HG02938 (cell line): ENCODE data around the gene ATG2B.

ENCODE experiments used
- ATAC-seq: cut with Tn5 transposase; IDR thresholded peaks from one replicate; pipeline ENCODE4 v1.9.1; 2021; ENCODE audit warnings: mild to moderate bottlenecking, moderate library complexity; ENCODE audit not compliant: unreplicated experiment

ATG2B gene

DNA sequence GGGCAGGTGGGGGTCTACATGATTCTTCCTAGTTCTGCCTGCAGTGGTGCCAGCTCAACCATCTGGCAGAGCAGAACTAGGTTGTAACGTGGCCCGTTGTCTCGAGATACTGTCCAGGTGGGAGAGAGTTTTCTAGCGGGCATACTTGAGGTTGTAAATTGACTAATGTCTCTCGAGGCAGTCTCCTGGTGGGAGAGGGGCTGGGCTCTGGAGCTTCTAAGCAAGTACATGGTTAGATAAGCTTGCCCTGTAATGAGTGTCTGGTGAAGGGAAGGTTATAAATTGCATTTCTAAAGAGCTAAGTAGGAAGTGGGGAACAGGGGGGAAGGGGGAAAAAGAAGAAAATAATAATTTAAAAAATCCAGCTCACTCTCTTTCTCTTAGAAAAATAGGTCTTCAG lies 89.0 kb downstream of the ATG2B start:
- ATAC-seq = no peak

DNA sequence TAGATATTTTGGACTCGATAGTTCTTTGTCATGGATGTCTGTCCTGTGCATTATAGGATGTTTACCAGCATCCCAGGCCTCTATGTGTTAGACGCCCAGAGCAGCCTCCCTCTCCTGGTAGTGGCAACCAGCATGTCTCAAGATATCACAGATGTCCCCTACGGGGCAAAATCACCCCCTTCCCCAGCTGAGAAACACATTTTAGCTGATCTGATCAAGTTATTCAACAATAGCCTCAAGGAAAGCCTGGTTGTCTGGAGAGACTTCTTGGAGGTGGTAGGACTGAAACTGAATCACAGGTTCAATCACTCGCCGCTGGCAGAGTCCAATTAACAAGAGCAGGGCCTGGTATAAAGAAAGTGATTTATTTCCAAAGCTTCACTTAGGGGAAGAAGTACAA lies 89.5 kb downstream of the ATG2B start:
- no peak for ATAC-seq

DNA sequence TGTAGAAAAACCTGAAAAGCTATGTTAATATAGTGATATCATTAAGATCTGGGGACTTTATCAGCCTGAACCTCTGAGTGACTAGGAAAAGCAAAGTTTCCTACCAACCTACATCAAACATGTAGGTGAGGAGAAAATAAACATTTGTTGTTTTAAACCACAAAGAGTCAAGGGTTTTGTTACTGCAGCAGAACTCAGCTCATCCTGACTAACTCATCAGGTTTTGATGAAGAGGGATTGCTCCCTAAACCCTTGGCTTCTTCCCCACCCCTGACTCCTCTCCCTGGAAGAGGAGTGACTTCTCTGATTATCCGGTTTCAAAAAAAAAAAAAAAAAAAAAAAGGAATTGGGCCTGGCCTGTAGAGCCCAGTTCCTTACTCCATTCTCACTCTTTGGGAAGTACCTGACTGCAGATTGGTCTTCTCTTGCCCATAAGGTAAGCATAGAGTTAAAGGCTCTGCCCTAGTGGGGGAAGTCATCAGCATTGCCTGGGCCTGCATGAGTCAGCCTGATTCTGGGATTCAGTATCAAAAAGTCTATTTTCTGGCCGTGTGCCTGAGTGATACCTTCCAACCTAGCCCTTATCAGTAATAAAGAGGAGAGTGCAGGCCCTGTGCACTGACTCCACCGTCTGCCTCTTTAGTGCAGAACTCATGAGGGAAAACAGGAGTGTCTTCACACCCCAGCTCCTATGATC lies 90.2 kb downstream of the ATG2B start:
- ATAC-seq = no peak

DNA sequence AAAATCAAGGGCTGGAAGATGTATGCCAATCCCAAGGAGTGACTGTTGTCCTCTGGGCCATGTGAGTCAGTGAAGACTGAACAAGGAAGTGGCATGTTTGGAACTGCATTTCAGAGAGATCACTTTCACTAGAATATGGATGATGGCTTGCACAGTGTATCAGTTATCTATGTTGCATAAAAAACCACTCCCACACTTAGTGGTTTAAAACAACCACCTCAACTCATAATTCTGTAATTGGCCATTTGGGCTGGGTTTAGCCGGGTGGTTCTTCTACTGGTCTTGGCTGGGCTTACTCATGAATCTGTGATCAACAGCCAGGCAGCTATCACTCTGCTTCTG lies 91.7 kb downstream of the ATG2B start:
- no peak for ATAC-seq

DNA sequence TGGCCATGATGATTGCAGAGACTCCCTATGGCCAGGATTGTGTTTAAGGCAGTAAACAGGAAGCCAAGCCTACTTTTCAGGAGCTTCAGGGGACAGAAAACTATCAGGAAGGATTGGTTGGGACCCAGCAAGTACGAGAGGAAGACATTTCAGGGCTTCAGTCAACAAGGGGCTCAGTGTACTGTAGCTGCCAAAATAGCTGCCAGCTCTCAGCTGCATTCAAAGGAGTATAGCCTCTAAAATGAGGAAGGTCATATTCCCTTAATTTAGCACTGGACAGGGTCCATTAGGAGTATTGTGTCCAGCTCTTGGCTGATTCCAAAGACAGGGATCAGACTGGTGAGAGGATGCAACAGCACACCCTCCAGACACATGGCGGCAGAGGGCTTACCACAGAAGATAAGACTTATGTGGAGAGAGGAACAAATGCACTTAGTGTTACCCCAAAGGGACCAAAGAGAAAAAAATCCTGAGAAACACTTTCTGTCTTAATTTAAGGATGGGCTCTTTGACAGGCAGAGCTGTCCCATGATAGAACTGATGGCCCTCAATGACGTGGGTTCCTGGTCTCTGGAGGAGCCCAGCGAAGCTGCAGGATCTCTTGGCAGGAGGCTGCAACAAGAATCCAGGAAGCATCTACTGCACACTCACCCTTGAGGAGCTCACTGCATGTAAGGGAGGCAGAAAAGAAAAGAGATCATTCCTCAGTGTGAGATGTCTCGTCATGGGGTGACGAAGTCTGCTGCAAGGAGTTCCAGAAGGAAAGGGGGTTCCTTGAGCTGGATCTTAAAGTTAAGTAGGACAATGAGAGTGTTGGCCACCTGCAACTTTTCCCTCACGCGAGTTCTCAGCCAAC lies 92.3 kb downstream of the ATG2B start:
- ATAC-seq = no peak

DNA sequence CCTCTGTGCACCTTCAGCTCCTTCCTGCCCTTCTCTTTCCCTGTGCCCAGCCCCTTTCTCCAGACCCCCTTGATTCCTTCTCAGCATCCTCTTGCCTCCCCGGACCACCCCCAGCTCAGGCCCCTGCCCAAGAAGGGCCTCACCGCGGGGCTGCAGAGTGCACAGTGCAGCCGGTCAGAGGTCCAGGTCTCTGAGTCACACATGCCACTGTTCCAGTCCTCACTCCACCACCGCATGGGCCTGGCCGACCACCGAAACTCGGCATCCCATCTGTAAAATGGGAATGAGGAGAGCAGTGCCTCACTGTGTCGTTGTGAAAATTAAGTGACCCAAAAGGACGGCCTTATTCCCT lies 93.8 kb downstream of the ATG2B start:
- ATAC-seq = no peak

DNA sequence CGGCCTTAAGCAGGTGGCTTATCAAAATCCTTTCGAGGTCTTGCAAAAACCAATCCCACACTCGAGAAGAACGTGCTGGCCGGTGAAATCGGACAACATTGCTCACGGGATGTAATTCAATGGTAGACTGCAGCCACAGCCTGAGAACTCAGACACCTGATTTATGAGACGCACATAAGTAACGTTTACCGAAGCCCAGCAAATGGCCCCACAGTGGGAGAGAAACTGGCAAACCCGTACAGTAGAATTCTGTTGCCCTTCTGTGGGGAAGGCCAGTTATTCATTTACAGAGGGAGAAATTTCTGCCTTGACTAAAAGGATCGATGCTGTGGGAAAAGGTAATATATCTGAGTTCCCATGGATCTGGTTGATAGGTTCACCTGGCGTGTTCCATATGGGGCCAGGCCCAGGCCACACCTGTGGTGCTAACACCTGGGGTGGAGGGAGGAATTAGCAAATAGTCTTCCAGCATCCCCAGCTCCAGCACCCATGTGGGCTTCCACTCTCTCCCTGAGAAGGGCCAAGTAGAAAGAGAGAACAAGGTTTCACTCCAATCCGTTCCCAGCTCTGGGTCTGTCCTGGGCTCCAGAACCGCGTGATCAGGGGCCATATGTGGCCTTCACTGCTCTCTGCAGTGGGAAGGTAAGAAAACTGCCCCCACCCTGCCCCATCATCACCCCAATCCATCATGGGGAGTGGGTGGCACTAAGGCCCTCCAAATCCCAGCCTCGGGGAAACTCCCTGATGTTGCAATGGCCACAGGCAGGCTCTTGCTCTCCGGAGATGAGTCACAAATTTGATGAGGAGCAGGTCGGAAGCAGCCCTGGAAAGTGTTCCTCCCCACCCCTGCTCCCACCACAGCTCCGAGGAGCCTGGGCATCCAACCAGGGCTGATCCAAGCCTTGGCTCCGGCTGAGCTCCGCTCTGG lies 94.4 kb downstream of the ATG2B start:
- ATAC-seq = no peak

DNA sequence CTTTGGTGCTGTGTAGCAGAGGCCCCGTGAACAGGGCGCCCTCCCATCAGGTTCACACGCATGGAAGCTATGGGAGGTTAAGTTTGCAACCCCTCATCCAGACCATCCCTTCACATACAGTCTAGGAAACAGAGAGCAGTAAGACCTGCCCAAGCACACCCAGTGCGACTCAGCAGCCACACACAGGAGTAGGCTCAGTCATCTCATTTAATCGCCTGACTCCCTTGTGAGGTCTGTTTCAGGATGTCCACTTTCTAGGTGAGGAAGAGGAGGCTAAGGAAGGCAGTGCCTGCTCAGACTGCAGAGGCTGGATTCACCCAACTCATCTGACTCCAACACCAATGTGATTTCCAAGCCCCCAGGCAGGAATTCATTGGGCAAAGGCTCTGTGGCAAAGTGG lies 95.2 kb downstream of the ATG2B start:
- no peak for ATAC-seq

DNA sequence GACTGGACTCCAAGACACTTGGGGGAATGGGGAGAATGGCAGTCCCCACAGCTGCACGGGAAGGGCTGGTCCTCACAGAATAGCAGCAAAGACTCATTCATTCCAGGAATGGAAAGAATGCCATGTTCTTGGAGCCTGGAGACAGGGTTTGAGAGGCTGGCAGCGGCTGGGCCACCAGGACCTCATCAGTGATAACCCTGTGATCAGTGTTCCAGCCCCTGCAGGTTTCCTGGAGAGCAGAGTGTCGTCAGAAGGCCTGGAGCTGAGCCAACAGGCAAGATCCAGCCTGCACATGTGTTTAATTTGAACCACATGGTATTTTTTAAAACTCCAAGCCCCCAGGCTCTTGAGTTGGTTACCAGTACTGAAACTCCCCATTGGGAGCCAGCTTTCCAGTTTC lies 95.8 kb downstream of the ATG2B start:
- no peak for ATAC-seq

DNA sequence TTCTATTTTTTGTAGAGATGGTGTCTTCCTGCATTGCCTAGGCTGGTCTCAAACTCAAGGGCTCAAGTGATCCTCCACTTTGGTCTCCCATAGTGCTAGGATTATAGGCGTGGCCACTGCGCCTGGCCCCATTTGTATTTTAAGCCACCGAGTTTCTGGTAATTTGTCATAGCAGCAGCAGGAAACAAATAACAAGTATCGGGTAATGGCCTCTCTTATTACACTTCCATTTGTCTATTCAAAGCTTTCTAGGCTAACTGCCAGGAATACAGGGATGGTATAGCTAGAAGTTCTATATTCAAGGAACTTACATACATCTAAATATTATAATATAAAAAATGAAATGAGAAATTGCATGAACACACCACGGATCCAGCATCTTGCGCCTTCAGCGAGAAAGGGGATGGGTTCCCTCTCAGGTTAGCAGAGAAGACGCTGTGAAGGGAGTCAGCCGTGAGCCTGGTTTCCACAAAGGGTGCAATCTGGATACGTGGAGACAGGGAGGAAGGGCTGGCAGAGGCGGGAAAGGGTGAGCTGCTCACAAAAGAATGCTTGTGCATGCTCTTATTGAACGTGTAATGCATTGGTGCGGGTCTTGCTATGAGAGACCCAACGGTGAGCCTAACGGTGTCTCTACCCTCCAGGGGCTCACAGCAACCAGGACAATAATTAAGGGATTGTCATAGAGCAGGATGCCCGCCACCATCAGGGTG lies 97.6 kb downstream of the ATG2B start:
- no peak for ATAC-seq

DNA sequence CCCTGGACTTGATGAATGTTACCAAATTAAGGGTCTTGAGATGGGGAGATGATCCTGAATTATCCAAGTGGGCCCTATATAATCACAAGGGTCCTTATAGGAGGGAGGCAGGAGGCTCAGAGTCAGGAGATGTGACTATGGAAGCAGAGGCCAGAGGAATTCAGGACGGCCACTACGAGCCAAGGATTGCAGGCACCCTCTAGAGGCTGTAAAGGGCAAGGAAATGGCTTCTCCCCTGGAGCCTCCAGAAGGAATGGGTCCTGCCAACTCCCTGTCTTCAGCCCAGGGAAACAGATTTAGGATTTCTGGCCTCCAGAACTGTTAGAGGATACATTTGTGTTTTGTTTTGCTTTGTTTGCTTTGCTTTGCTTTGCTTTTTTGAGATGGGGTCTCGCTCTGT lies 98.3 kb downstream of the ATG2B start:
- ATAC-seq = no peak

DNA sequence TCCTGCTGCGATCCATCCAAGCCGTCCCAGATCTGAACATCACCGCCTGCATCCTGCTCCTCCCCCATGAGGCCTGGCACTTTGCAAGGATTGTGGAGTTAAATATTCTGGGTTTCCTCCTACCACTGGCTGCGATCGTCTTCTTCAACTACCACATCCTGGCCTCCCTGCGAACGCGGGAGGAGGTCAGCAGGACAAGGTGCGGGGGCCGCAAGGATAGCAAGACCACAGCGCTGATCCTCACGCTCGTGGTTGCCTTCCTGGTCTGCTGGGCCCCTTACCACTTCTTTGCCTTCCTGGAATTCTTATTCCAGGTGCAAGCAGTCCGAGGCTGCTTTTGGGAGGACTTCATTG lies 99.0 kb downstream of the ATG2B start:
- ATAC-seq = no peak

DNA sequence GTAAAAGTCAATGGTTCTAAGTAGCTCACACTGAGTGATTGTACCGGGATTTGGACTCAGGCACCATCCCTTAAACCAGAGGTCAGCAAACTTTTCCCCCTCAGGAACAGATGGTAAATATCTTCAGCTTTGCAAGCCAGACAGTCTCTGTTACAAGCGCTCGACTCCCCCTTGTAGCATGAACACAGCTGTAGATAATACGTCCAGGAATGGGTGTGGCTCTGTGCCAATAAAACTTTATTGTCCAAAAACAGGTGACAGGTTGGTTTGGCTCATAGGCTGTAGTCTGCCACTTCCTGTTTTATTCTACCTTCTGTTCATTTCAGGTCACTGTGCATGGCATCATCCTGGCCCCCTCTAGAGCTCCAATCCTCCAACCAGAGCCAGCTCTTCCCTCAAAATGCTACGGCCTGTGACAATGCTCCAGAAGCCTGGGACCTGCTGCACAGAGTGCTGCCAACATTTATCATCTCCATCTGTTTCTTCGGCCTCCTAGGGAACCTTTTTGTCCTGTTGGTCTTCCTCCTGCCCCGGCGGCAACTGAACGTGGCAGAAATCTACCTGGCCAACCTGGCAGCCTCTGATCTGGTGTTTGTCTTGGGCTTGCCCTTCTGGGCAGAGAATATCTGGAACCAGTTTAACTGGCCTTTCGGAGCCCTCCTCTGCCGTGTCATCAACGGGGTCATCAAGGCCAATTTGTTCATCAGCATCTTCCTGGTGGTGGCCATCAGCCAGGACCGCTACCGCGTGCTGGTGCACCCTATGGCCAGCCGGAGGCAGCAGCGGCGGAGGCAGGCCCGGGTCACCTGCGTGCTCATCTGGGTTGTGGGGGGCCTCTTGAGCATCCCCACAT lies 99.6 kb downstream of the ATG2B start:
- ATAC-seq = no peak

DNA sequence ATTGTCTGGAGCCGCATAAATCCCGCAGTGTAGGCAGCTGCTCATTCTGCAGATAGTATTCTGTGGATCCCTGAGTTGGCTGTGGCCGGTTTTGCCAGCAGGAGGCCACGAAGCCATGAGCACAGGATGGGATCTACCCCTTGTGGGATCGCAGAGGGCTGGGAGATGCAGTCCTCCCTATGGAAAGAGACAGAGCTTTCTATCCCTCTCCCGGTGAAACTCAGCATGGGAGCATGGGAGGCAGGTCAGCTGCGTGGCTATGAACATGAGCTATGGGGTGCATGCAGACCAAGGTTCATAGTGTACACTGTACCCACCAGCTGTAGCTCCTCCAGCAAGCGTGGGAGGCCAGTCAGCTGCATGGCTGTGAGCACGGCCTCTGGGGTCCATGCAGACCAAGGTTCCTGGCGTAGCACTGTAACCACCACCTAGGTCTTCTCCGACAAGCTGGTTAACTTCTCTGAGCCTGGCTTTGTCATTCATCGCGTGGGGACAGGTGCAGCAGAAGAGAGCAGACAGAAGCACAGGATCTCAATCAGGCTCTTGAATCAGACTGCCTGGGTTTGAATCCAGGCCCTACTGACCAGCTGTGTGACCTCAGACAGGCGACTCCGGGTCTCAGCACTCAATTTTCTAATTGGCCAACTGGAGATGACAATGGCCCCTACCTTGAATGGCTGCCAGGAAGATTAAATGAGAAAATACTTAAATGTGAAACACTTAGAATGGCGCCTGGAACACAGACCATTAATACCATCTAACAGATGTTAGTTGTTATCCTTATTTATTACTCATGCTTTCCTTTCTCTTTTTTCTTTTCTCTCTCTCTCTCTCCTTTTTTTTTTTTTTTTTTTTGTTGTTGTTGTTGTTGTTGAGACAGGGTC lies 101.1 kb downstream of the ATG2B start:
- ATAC-seq = no peak

DNA sequence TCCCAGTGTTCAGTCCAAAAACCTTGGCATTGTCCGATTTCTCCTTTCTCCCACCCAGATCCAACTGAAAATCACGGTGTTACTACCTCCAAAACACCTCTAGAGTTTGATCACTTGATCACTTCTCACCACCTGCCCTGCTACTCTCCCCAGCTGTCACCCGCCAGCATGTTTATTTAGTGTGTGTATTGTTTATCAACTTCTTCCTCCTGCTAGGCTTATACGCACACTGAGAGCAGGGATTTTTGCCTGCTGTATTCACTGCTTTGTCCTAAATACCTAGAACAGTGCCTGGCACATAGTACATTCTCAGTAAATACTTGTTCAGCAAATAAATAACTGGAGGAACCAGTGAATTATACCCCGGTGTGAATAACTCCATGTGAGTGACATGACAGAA lies 102.1 kb downstream of the ATG2B start:
- ATAC-seq = no peak

DNA sequence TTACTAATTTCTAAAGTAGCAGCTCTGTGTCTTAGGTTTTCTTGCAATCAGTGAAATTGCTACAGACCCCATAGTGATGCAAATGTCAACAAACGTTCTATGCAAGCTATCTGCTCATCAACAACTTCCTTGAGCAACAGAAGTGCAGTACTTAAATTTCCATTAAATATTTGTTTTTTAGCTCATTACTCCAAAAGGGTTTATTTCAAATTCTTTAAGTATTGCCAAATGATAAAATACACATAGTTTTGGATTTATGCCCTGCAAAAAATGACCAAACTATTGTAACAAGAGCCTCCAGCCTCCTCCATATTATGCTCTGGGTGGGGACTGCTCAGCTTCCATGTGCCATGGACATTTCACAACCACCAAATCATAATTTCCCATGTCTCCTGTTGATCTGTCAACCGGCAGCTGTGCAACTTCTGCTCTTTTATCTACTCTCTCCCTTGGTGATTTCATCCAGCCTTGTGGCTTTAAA lies 102.8 kb downstream of the ATG2B start:
- ATAC-seq = no peak

DNA sequence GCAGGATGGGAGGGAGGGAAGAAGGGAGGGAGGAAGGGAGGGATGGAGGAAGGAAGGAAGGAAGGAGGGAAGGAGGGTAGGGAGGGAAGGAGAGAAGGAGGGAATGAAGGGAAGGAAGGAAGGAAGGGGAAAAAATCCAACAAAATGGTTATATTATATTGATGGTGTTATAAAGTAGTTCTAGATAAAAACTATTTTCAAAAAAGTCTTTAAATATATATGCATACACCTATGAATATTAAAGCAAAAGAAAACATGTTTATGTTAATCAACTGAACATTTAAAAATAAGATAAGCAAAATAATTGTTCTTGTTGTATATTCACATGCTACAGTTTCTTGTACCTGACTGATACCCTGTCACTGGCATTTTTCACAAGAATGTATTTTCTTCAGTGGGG lies 105.2 kb downstream of the ATG2B start:
- no peak for ATAC-seq

DNA sequence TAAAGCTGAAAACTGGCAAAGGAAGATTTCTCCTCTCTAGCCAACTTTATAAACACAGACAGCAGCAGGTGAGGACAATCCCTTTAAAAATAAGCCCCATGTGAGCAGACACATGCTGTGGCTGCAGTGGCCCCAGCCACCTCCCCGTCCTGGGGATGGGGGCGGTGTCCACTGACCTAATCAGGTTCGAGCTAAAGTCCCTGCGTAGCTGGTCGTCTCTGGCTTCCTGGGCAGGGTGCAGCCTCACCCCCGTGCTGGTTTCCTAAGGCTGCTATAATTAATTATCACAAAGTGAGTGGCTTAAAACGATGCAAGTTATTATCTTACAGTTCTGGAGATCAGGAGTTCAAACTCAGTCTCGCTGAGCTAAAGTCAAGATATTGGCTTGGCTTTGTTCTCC lies 106.1 kb downstream of the ATG2B start:
- ATAC-seq = no peak

DNA sequence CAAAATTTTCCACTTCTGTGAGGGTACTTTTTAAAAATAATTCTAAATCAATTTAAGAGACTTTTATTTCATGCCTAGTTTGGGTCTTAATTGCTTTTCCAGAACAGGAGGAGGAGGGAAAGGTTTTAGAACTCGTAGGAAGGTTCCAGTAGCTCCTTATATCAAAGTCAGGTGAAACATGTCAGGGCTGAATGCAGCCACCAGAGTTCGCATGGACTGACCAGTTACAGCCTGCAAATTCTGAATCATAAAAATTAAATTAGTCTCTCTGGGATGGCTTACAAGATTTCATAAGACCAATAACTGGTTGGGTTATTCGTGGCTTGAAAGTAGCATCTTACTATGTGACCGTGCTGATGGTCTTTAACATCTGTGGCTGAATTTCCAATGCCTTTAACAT lies 106.7 kb downstream of the ATG2B start:
- no peak for ATAC-seq
